GM12892 (cell line): ENCODE data around the gene KHDC4.

Experiments used
- POLR2A ChIP-seq: IDR thresholded peaks from 2 replicates; pipeline ENCODE4 v1.6.1; 2011; ENCODE audit warnings: low read depth, low read length, control low read depth
- POLR2AphosphoS5 ChIP-seq: IDR thresholded peaks from 2 replicates; pipeline ENCODE4 v1.6.1; 2011; ENCODE audit warnings: low read depth, low read length, control low read depth
- TAF1 ChIP-seq: IDR thresholded peaks from 2 replicates; pipeline ENCODE4 v1.6.1; 2011; ENCODE audit warnings: low read depth, mild to moderate bottlenecking, control low read depth, low read length, borderline replicate concordance

DNA sequence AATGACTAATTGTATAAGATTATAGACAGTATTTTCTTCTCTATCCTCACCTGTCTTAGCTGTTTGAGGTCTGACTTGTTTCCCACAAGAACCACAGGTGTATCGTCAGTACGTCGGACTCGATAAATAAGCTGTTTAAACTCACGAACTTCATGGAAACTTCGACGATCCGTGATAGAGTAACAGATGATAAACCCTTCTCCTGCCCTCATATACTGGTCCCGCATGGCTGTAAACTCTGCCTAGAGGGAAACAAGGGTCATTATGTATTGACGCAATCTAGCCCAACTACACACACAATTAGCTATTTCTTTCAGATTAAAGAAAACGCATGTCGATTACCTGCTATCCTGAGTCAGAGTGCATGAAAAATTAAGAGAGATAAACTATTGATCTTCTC, 30.0 kb downstream of the KHDC4 start:
- TF ChIP-seq POLR2A: no peak
- no peak for TF ChIP-seq TAF1
- TF ChIP-seq POLR2AphosphoS5: no peak
